VCaP (cell line): ENCODE data around the gene SVIP.

Experiments used
- H3K27ac ChIP-seq: fragments of 450-650 bp; 2 replicates; pipeline ENCODE4 v1.5.1; 2017
- CTCF ChIP-seq: fragments of 450-650 bp; conservative IDR thresholded peaks from 2 replicates; pipeline ENCODE4 v1.5.1; 2017; ENCODE audit warnings: mild to moderate bottlenecking, moderate library complexity

SVIP gene

GRCh38 chr11:22808571-22809197, 20.9 kb downstream of the SVIP start:
- TF ChIP-seq CTCF = no peak
- H3K27ac ChIP-seq = peak overlapping the region; percentile 45; the same call in 1 of the 2 replicates

GRCh38 chr11:22807855-22808570, 21.6 kb downstream of the SVIP start:
- no peak for TF ChIP-seq CTCF
- H3K27ac ChIP-seq = peak overlapping the region; percentile 45; the same call in 1 of the 2 replicates

- no peak for TF ChIP-seq CTCF
- peak overlapping the region; percentile 45; the same call in 1 of the 2 replicates for H3K27ac ChIP-seq
Observed at GRCh38 chr11:22807391-22807790, 22.2 kb downstream of the SVIP start.

GRCh38 chr11:22802861-22803260, 26.7 kb downstream of the SVIP start:
- no peak for TF ChIP-seq CTCF
- H3K27ac ChIP-seq = no peak overlapping the region

GRCh38 chr11:22800482-22800881, 29.1 kb downstream of the SVIP start:
- H3K27ac ChIP-seq = no peak overlapping the region
- no peak for TF ChIP-seq CTCF

GRCh38 chr11:22798901-22799300, 30.7 kb downstream of the SVIP start:
- no peak overlapping the region for H3K27ac ChIP-seq
- no peak for TF ChIP-seq CTCF

- no peak overlapping the region for H3K27ac ChIP-seq
- no peak for TF ChIP-seq CTCF
Observed at GRCh38 chr11:22797047-22797446, 32.6 kb downstream of the SVIP start.
